ENCODE measurements around the gene PHAF1. TPM values are rescaled to one million over a fixed set of nuclear protein-coding genes. Genes with fewer than 3 reads are reported as not detected.
A peak's percentile ranks its signal among the peaks of the same experiment; 100 is the strongest.

The PHAF1 gene
- total and polyA plus RNA-seq, 2 of the 13 experiments (the other 11 are each of a cell fraction or from before 2014, with no cell fraction given), result 48.3 to 174 TPM

GRCh38 chr16:67155295-67156142, 45.8 kb downstream of the PHAF1 start (continued):
- 0 out of 2 replicates have a peak, but pooled peaks have one; percentile 58 for TF ChIP-seq MTF2 (CRISPR knock-in tag; IDR thresholded peaks at IDR 0.05; ENCODE audit: borderline replicate concordance)
- TF ChIP-seq PLSCR1 (CRISPR knock-in tag; IDR thresholded peaks at IDR 0.05; ENCODE audit: borderline replicate concordance), result no peak
- TF ChIP-seq ZNF737 (CRISPR knock-in tag; IDR thresholded peaks at IDR 0.05; ENCODE audit: borderline replicate concordance), result no peak
- no peak for TF ChIP-seq ZNF446 (CRISPR knock-in tag; IDR thresholded peaks at IDR 0.05)
- TF ChIP-seq ZNF263 (CRISPR knock-in tag; IDR thresholded peaks at IDR 0.05), result peak; percentile 66
- TF ChIP-seq ZNF337 (CRISPR knock-in tag; IDR thresholded peaks at IDR 0.05; ENCODE audit: borderline replicate concordance, low read depth), result no peak
- TF ChIP-seq BRCA1 (CRISPR knock-in tag; IDR thresholded peaks at IDR 0.05), result no peak
- TF ChIP-seq ZNF678 (CRISPR knock-in tag; IDR thresholded peaks at IDR 0.05), result no peak
- no peak for TF ChIP-seq ZZZ3 (CRISPR knock-in tag; IDR thresholded peaks at IDR 0.05; ENCODE audit: borderline replicate concordance)
- TF ChIP-seq ZFP36 (IDR thresholded peaks at IDR 0.05; ENCODE audit: borderline replicate concordance, low read depth, low read length, partially characterized antibody), result no peak
- TF ChIP-seq FOXJ3 (CRISPR knock-in tag; IDR thresholded peaks at IDR 0.05; ENCODE audit: borderline replicate concordance), result no peak
- peak; percentile 78 for TF ChIP-seq ATF7-NPFF (CRISPR knock-in tag; IDR thresholded peaks at IDR 0.05; ENCODE audit: low read depth)
- peak; percentile 60 for TF ChIP-seq SAP130 (CRISPR knock-in tag; IDR thresholded peaks at IDR 0.05; ENCODE audit: low read depth)
- TF ChIP-seq RAD21 (CRISPR knock-in tag; IDR thresholded peaks at IDR 0.05), result peak; percentile 100
- TF ChIP-seq ZNF407 (CRISPR knock-in tag; IDR thresholded peaks at IDR 0.05; ENCODE audit: not compliant biosample characterization), result peak; percentile 7
- 0 out of 2 replicates have a peak, but pooled peaks have one; percentile 20 for TF ChIP-seq CREB3 (CRISPR knock-in tag; IDR thresholded peaks at IDR 0.05)
- no peak for TF ChIP-seq ZFP41 (CRISPR knock-in tag; IDR thresholded peaks at IDR 0.05; ENCODE audit: borderline replicate concordance)
- TF ChIP-seq ZNF614 (CRISPR knock-in tag; IDR thresholded peaks at IDR 0.05; ENCODE audit: borderline replicate concordance), result no peak; the same call in 1 of the 2 replicates
- no peak for TF ChIP-seq SNRNP70 (IDR thresholded peaks at IDR 0.05; ENCODE audit: low read depth, low read length)

Data from HepG2 (cell line).